DND-41 (cell line): ENCODE results near the gene ZNF790.

Experiments used
- EZH2 ChIP-seq: IDR thresholded peaks from 3 replicates; pipeline ENCODE4 v1.6.1; 2012; ENCODE audit warnings: borderline replicate concordance, low read depth, mild to moderate bottlenecking, moderate library complexity, low read length, inconsistent platforms; ENCODE audit not compliant: severe bottlenecking
- TF ChIP-seq, protein P1 (sequence below): IDR thresholded peaks from 2 replicates; pipeline ENCODE4 v1.5.1; 2012; ENCODE audit warnings: borderline replicate concordance, low read length, moderate library complexity, mild to moderate bottlenecking; ENCODE audit not compliant: poor library complexity, severe bottlenecking; ENCODE audit errors: extremely low read depth

DNA sequence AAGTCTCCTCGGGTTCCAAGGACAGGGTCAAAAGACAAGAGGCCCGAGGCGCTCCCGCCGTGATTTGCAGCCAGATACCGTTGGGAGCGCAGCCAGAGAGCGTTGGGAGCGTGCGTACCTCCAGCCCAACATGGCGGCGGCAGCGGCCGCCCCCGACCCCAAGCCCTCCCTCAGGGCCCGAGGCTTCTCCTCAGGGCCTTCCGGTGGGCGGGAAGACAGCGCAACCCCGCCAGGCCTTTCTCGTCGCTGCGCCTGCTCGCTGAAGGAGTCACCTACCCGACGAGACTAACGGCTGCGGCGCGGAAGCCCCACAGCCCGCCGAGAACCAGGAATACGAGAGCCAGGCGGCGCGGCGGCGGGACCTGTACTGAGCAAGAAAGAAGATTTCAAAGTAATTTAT lies 62.4 kb downstream of the ZNF790 start:
- TF ChIP-seq EZH2: no peak
- TF ChIP-seq, protein P1, sequence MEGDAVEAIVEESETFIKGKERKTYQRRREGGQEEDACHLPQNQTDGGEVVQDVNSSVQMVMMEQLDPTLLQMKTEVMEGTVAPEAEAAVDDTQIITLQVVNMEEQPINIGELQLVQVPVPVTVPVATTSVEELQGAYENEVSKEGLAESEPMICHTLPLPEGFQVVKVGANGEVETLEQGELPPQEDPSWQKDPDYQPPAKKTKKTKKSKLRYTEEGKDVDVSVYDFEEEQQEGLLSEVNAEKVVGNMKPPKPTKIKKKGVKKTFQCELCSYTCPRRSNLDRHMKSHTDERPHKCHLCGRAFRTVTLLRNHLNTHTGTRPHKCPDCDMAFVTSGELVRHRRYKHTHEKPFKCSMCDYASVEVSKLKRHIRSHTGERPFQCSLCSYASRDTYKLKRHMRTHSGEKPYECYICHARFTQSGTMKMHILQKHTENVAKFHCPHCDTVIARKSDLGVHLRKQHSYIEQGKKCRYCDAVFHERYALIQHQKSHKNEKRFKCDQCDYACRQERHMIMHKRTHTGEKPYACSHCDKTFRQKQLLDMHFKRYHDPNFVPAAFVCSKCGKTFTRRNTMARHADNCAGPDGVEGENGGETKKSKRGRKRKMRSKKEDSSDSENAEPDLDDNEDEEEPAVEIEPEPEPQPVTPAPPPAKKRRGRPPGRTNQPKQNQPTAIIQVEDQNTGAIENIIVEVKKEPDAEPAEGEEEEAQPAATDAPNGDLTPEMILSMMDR: no peak
